ENCODE data around the gene PRM1. TPM values are rescaled to one million over a fixed set of nuclear protein-coding genes. Genes with fewer than 3 reads are reported as not detected.

The PRM1 gene
- total and polyA plus RNA-seq, 2 of the 13 experiments (the other 11 are each of a cell fraction or from before 2014, with no cell fraction given) = not detected

DNA sequence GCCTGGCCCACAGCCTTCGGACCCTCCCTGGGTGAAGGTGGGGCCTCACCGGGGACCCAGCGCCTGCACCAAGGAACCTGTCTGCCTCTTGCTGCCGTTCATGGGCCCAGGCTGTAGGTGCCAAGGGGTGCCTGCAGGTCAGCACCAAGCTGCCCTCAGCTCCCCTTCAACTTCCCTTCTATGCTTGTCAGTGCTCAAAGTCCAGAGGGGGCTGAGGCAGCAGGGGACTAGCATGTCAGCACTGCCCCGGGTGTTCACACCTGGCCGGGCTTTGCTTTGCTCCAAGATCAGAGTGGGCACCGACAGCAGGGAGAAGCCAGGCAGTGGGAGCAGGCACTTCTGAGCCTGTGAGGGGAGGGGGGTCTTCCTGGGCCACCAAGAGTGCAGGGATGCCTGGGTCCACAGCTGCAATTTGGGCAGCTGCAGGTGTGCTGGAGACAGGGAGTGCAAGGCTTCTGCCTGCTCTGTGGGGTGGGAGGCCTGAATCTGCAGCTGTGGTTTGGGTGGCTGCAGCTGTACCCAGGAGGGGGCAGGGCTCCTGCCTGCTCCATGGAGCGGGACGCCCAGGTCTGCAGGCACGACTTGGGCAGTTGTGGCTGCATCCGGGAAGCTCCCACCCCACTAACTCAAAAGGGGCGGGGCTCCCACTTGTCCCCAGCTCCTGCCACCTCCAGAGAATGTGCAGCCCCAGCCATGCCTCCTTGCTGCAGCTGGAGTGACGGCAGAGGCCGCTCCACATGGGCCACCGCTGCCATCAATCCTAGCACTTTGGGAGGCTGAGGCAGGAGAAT is 27.6 kb upstream of the PRM1 start (continued):
- TF ChIP-seq, protein P1, sequence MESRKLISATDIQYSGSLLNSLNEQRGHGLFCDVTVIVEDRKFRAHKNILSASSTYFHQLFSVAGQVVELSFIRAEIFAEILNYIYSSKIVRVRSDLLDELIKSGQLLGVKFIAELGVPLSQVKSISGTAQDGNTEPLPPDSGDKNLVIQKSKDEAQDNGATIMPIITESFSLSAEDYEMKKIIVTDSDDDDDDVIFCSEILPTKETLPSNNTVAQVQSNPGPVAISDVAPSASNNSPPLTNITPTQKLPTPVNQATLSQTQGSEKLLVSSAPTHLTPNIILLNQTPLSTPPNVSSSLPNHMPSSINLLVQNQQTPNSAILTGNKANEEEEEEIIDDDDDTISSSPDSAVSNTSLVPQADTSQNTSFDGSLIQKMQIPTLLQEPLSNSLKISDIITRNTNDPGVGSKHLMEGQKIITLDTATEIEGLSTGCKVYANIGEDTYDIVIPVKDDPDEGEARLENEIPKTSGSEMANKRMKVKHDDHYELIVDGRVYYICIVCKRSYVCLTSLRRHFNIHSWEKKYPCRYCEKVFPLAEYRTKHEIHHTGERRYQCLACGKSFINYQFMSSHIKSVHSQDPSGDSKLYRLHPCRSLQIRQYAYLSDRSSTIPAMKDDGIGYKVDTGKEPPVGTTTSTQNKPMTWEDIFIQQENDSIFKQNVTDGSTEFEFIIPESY (CRISPR knock-in tag; IDR thresholded peaks at IDR 0.05) = no peak; the same call in 1 of the 2 replicates
- TF ChIP-seq RFXANK (CRISPR knock-in tag; IDR thresholded peaks at IDR 0.05) (no peak), SP2 (CRISPR knock-in tag; IDR thresholded peaks at IDR 0.05) (0 out of 2 replicates have a peak, but pooled peaks have one; percentile 35), HDAC1 (CRISPR knock-in tag; IDR thresholded peaks at IDR 0.05) (peak; percentile 91), SMAD3 (CRISPR knock-in tag; IDR thresholded peaks at IDR 0.05) (0 out of 2 replicates have a peak, but pooled peaks have one; percentile 49), ASH2L (IDR thresholded peaks at IDR 0.05; ENCODE audit: insufficient read length, low read depth, low read length) (peak; percentile 35), ZNF282 (IDR thresholded peaks at IDR 0.05; ENCODE audit: partially characterized antibody) (no peak), SOX5 (CRISPR knock-in tag; IDR thresholded peaks at IDR 0.05; ENCODE audit: borderline replicate concordance) (peak; percentile 68)
- TF ChIP-seq, protein P2, sequence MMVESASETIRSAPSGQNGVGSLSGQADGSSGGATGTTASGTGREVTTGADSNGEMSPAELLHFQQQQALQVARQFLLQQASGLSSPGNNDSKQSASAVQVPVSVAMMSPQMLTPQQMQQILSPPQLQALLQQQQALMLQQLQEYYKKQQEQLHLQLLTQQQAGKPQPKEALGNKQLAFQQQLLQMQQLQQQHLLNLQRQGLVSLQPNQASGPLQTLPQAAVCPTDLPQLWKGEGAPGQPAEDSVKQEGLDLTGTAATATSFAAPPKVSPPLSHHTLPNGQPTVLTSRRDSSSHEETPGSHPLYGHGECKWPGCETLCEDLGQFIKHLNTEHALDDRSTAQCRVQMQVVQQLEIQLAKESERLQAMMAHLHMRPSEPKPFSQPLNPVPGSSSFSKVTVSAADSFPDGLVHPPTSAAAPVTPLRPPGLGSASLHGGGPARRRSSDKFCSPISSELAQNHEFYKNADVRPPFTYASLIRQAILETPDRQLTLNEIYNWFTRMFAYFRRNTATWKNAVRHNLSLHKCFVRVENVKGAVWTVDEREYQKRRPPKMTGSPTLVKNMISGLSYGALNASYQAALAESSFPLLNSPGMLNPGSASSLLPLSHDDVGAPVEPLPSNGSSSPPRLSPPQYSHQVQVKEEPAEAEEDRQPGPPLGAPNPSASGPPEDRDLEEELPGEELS (CRISPR knock-in tag; IDR thresholded peaks at IDR 0.05) = peak; percentile 58
- TF ChIP-seq, protein P3, sequence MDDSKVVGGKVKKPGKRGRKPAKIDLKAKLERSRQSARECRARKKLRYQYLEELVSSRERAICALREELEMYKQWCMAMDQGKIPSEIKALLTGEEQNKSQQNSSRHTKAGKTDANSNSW (CRISPR knock-in tag; IDR thresholded peaks at IDR 0.05; ENCODE audit: borderline replicate concordance) = no peak
- TF ChIP-seq, protein P4, sequence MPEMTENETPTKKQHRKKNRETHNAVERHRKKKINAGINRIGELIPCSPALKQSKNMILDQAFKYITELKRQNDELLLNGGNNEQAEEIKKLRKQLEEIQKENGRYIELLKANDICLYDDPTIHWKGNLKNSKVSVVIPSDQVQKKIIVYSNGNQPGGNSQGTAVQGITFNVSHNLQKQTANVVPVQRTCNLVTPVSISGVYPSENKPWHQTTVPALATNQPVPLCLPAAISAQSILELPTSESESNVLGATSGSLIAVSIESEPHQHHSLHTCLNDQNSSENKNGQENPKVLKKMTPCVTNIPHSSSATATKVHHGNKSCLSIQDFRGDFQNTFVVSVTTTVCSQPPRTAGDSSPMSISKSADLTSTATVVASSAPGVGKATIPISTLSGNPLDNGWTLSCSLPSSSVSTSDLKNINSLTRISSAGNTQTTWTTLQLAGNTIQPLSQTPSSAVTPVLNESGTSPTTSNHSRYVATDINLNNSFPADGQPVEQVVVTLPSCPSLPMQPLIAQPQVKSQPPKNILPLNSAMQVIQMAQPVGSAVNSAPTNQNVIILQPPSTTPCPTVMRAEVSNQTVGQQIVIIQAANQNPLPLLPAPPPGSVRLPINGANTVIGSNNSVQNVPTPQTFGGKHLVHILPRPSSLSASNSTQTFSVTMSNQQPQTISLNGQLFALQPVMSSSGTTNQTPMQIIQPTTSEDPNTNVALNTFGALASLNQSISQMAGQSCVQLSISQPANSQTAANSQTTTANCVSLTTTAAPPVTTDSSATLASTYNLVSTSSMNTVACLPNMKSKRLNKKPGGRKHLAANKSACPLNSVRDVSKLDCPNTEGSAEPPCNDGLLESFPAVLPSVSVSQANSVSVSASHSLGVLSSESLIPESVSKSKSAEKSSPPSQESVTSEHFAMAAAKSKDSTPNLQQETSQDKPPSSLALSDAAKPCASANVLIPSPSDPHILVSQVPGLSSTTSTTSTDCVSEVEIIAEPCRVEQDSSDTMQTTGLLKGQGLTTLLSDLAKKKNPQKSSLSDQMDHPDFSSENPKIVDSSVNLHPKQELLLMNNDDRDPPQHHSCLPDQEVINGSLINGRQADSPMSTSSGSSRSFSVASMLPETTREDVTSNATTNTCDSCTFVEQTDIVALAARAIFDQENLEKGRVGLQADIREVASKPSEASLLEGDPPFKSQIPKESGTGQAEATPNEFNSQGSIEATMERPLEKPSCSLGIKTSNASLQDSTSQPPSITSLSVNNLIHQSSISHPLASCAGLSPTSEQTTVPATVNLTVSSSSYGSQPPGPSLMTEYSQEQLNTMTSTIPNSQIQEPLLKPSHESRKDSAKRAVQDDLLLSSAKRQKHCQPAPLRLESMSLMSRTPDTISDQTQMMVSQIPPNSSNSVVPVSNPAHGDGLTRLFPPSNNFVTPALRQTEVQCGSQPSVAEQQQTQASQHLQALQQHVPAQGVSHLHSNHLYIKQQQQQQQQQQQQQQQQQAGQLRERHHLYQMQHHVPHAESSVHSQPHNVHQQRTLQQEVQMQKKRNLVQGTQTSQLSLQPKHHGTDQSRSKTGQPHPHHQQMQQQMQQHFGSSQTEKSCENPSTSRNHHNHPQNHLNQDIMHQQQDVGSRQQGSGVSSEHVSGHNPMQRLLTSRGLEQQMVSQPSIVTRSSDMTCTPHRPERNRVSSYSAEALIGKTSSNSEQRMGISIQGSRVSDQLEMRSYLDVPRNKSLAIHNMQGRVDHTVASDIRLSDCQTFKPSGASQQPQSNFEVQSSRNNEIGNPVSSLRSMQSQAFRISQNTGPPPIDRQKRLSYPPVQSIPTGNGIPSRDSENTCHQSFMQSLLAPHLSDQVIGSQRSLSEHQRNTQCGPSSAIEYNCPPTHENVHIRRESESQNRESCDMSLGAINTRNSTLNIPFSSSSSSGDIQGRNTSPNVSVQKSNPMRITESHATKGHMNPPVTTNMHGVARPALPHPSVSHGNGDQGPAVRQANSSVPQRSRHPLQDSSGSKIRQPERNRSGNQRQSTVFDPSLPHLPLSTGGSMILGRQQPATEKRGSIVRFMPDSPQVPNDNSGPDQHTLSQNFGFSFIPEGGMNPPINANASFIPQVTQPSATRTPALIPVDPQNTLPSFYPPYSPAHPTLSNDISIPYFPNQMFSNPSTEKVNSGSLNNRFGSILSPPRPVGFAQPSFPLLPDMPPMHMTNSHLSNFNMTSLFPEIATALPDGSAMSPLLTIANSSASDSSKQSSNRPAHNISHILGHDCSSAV (CRISPR knock-in tag; IDR thresholded peaks at IDR 0.05; ENCODE audit: borderline replicate concordance) = 0 out of 2 replicates have a peak, but pooled peaks have one; percentile 68
- TF ChIP-seq, protein P5, sequence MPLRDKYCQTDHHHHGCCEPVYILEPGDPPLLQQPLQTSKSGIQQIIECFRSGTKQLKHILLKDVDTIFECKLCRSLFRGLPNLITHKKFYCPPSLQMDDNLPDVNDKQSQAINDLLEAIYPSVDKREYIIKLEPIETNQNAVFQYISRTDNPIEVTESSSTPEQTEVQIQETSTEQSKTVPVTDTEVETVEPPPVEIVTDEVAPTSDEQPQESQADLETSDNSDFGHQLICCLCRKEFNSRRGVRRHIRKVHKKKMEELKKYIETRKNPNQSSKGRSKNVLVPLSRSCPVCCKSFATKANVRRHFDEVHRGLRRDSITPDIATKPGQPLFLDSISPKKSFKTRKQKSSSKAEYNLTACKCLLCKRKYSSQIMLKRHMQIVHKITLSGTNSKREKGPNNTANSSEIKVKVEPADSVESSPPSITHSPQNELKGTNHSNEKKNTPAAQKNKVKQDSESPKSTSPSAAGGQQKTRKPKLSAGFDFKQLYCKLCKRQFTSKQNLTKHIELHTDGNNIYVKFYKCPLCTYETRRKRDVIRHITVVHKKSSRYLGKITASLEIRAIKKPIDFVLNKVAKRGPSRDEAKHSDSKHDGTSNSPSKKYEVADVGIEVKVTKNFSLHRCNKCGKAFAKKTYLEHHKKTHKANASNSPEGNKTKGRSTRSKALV (CRISPR knock-in tag; IDR thresholded peaks at IDR 0.05) = peak; percentile 58; the same call in 1 of the 2 replicates
